ENCODE results near the gene MAPK8IP2.

The MAPK8IP2 gene

GRCh38 chr22:50660306-50660705, 59.7 kb downstream of the MAPK8IP2 start:
- no peak overlapping the region for H3K27ac ChIP-seq
- H3K9me3 ChIP-seq (ENCODE audit: control insufficient read depth, low read length): no peaks in the 10 kb centered on the region
- no peak overlapping the region for H3K9ac ChIP-seq
- no peak for TF ChIP-seq CTCF (IDR thresholded peaks at IDR 0.05)
- H3K4me1 ChIP-seq: no peaks in the 10 kb centered on the region
- no peak overlapping the region for H3K4me3 ChIP-seq (ENCODE audit: low read depth, low read length)
- H3K79me2 ChIP-seq: no peaks in the 10 kb centered on the region
- no peak overlapping the region for H2AFZ ChIP-seq
- H3K36me3 ChIP-seq (ENCODE audit: control insufficient read depth, insufficient read depth, low read length): no peaks in the 10 kb centered on the region
- H3K4me2 ChIP-seq (ENCODE audit: low read length): no peak overlapping the region
- no peaks in the 10 kb centered on the region for H3K27me3 ChIP-seq (ENCODE audit: control insufficient read depth, insufficient read depth, low read length)

Data from parathyroid adenoma (tissue), 2 donors.